Hepatocyte (in vitro differentiated cells): ENCODE results near the gene PRRT4.

Experiments used
- CTCF ChIP-seq: fragments of 200-600 bp; sonication (generic); IDR thresholded peaks from 2 replicates; pipeline ENCODE4 v1.5.1; 2016; ENCODE audit warnings: antibody characterized with exemption, mild to moderate bottlenecking; ENCODE audit not compliant: poor library complexity
- EZH2 ChIP-seq: fragments of 200-600 bp; sonication (generic); IDR thresholded peaks from 2 replicates; pipeline ENCODE4 v1.6.1; 2016; ENCODE audit warnings: antibody characterized with exemption, mild to moderate bottlenecking, borderline replicate concordance
- EZH2phosphoT487 ChIP-seq: fragments of 200-600 bp; sonication (generic); IDR thresholded peaks from one replicate; pipeline ENCODE4 v1.6.1; 2018; ENCODE audit warnings: antibody characterized with exemption, mild to moderate bottlenecking, low read depth, moderate library complexity; ENCODE audit not compliant: unreplicated experiment, severe bottlenecking

GRCh38 chr7:128383776-128384175 lies 22.3 kb upstream of the PRRT4 start:
- TF ChIP-seq EZH2phosphoT487 (no peak), EZH2 (no peak), CTCF (no peak)
